NCI-H460 (cell line): ENCODE data around the gene POLD4. TPM values are rescaled to one million over a fixed set of nuclear protein-coding genes. Genes with fewer than 3 reads are reported as not detected.

Experiments
- DNase-seq: peaks from one replicate; pipeline ENCODE4 v3.0.0-alpha.2; 2016; ENCODE audit warnings: low read depth; ENCODE audit errors: extremely low read depth
- total RNA-seq: library from RNA; depleted of rRNA; stranded (reverse); fragments of >200 nt; shearing (Covaris generic); gene quantifications from 2 replicates; pipeline ENCODE4 v1.2.3, GENCODE V29; 2014

POLD4 gene
- total RNA-seq, 1 experiment from 2014 or later: 62.8 TPM

DNA sequence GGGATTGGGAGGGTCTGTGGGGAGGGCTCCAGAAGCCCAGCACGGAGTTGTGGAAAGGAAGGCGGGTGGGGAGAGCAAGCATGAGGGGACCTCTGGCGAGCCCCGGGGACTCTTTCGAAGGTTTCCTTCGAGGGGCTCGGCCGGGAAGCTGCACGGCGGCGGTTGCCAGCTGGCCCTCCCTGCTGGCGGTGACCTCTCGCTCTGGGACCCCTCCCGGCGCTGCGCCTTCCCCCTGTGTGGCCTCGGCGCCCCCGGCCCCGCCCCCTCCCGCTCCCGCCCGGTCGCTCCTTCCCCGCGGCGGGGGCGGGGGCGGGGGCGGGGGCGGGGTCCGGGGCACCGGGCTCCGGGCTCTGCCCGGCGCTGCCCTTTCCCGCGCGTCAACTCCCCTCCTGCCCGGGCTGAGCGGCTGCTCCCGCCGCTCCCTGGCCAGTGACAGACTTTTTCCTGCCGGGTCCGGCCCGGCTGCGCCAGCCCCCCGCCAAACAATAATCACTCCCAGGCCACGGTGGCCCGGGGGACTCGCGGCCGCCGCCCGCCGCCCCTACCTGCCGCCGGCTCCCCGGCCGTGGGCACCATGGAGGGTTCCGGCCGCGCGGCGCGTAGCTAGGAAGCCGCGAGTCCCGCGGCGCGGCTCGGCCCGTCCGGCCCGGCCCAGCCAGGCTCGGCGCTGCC is 19.1 kb upstream of the POLD4 start:
- no peak for DNase-seq

DNA sequence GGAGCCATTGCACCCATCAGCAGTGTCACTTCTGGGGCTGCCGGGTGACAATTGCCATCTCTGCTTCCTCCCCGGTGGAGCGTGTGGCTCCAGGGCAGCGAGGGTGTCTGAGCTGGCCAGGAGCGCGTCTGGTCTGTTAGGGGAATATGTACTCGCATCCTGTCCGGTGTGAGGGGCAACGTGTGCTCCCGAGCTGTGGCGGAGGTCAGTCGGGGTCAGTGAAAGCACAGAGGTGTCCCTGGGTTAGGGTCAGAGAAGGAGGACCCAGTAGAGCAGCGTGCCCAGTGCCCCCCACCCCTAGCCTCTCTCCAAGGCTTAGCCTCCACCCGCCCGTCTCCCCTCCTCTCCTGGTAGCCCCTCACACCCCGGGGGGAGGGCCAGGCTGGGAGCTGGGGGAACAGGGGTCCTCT is 18.6 kb upstream of the POLD4 start:
- DNase-seq: no peak

- DNase-seq: no peak
Observed at GRCh38 chr11:67371189-67371910, 18.0 kb upstream of the POLD4 start.

DNA sequence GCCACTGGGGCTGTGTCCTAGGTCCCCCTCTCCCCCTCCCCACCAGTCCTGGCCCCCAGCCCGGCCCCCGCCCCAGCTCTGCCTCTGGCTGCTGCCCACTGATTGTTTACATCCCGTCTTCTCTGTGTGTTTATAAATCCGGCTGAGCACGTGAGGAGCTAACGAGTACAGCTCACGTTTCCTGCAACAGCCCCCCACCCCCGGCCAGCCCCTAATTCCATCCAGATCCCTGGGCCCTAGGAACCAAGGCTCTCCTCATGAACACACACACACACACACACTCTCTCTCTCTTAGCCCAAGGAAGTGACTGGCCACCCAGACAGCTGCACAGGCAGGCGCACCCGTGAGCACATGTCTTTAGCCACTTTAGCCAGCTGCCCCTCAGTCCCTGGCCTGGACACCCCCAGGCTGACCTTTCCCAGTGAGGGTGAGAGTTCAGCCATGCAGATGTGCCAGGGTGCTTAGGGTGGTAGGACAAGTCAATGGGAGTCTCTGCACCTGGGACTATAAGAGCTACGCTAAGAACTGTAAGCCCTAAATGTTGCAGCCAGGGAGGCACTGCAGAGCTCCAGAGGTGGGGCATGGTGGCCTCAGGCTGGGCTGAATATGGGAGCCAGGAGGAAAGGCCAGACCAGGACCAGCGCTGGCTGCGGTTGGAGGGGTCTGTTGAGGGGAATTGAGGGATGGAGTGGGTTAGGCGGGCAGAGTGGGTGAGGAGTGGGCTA is 17.2 kb upstream of the POLD4 start:
- no peak for DNase-seq

- no peak for DNase-seq
Observed at GRCh38 chr11:67369801-67370284, 16.5 kb upstream of the POLD4 start.

- DNase-seq: no peak
Observed at GRCh38 chr11:67369275-67369674, 15.9 kb upstream of the POLD4 start.

GRCh38 chr11:67368621-67369020 is 15.3 kb upstream of the POLD4 start:
- no peak for DNase-seq

DNA sequence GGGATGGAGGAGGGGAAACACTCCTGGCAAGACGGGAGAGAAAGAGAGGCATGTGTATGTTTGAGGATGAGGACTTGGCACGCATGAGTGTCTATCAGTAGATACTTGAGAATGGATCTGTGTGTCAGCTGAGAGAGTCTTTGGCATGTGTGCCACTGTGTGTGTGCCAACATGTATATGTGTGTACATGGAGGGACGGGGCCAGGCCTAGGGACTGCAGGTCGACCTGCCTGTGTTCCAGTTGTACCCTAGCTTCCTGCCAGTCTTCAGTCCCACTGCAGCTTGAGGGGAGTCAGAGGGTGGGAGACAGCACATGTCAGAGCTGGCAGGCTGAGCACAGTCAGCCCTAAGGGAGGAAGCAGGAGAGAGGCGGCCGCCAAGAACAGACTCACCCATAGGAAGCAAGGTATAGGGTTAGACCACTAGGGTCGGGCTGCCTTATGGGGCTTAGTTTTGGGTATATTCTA is 14.4 kb upstream of the POLD4 start:
- no peak for DNase-seq

DNA sequence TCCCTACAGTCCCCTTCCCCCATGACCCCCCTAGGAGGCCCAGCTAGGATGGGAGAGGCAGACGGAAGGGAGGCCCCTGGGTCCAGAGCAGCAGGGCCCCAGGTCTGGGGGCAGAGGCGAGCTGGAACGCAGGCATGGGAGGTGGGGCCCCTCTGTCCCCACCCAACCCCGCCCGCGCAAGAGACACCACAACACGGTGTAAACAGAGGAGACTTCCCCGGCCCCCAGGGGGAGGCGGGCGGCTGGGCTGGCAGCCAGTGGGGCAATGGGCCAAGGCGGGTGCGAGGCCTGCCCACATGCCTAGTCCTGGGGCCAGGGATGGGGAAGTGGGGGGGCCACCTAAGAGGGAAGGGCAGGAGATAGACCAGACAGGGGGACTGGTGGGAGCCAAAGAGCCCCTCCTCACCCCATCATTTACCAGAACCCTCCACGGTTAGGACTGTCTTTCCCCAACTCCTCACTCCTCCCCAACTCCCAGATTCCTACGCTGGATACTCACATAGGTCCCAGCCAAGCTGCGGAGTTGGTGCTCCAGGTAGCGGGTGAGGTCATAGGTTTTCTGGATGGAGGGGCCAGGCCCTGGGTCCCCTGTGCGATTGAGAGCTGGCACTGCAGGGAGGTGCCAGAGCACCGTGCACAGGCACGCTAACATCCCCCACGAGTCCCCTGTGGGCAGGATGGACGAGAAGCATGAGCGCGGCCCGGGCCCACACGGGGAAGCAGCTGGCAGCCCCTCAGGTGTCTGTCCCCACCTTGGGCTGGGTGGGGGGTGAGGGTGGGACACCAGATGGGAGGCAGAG is 13.8 kb upstream of the POLD4 start:
- DNase-seq: no peak

DNA sequence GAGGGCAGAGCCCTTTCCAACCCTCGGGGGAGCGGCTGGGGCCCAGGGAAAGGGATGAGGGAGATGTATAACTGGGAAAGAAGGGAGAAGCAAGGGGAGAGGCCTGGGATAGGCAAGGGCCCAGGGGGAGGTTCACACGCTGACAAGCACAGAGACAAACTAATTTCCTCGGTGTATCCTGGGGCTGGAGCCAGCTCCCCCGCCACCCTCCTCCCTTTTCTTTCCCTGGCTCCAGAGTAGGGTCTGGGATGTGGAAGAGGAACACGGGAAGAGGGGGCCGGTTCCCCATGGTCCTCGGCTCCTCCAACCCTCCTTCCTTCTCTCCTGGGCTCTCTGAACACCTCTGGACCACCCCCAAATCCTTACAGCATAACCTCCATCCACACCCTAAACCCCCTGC is 13.2 kb upstream of the POLD4 start:
- DNase-seq: no peak

GRCh38 chr11:67365736-67366444 is 12.5 kb upstream of the POLD4 start:
- DNase-seq: no peak

DNA sequence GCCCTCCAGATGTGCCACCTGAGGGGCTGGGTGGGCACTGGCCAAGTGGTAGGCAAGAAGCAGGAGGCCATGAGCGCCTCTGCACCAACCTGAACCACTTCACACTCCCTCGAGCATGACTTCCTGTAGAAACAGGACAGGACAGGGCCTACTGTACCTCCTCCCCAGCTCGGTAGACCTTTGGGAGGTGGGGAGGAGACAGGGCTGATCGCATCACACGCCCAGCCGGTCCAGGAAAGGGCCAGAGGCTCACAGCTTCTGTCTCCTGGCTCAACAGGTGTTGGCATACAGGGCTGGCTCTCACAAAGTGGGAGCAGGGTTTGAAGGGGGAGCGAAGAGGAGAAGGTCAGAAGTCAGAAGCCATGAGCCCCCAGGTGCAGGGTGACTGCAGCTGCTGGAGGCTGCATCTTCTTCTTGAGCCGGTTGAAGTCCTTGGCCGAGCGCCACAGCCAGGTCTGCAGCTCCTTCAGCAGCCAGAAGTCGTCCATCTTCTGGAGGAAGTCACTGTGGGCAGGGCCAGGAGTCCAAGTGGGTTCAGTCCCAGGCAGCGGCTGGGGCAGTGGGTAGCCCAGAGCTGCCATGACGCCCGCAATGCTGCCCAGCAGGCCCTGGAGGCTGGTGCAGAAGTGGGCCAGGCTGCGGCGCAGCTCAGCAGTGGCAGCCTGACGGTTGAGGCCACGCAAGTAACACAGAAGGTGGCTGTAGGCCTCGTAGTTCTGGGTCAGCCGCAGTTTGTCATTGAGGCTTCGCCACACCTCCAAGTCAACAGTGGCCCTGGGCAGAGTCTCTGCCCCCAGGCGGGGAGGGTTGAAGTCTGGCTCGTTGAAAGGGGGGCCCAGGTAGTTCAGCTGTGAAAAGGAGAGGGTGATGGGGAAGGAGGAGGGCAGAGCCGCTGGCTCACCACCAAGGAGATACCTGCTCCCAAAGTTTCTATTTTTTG is 11.7 kb upstream of the POLD4 start:
- no peak for DNase-seq

- no peak for DNase-seq
Observed at GRCh38 chr11:67364169-67364568, 10.8 kb upstream of the POLD4 start.

- DNase-seq: no peak
Observed at GRCh38 chr11:67357831-67358670, 4.7 kb upstream of the POLD4 start.

DNA sequence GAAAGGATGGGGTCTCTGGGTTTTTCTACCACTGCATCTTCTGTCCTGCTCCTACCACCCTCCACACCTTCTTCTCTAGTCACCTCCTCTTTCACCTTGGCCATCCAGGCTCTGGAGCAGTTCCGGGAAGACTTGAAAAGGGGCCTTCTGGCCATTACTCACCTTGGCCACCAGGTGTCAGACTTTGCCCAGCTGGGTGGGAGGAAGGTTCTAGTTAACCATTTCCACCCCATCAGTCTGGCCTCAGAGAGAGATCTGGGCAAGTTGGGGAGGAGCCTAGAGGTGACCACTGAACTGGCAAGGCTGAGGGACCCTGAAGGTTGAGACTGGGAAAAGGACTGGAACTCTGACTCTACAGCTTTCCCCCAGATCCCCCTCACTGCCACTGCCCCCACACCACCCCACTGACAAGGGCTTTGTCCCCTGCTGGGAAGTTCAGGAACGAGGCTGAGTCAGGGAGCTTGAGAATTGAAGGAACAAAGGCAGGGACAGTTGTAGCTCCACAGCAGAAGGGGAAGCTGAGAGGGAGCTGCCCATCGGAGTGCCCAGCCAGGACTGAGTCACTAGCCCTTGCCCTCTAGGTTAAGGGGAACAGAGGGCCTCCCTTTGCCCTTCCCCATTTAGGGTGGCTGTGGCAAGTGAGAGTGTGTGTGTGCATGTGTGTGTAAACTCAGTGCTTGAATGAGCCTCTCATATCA is 3.7 kb upstream of the POLD4 start:
- DNase-seq: peak; percentile 78

GRCh38 chr11:67356387-67356863 is 3.1 kb upstream of the POLD4 start:
- DNase-seq: no peak

DNA sequence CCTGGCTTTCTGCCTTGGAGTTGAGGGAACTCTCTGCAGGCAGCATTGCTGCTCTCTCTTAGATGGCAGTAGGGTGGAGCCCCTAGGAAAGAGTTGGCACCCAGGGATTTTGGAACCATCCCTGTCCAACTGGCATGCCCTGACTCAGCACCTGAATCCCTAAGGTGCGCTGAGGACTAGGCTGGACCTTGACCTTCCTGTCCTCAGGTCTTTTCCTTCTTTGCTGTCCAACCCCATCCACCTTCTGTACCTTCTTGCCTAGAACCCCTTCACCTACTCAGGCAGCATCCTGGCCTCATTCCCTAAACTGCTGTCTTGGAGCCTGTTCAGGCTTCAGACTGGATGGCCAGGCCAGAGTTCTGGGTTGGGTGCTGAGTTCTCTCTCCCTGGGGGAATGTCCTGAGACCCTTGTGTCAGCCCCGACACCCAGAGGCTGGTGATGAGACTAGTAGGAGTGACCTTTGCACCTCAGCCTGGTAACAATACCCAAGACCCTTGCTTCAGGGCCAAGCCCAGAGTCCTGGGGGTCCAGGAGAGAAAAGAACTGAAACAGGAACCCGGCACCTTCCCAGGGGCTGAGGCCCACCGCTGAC is 2.5 kb upstream of the POLD4 start:
- DNase-seq: no peak
